NB4 (cell line): ENCODE measurements around the gene ZBTB8OS.
A peak's percentile ranks its signal among the peaks of the same experiment; 100 is the strongest.
"Not testable (repeated sequence)": the region's sequence is repeated elsewhere in the genome, so short reads cannot be mapped to it uniquely, and the experiment has no call there.

ENCODE experiments used
- DNase-seq: peaks from one replicate; pipeline ENCODE4 v3.0.0; 2010; ENCODE audit warnings: low read depth
- H3K4me3 ChIP-seq: one replicate; pipeline ENCODE4 v1.5.1; 2011; ENCODE audit warnings: mild to moderate bottlenecking, low read depth, low read length, moderate library complexity
- CTCF ChIP-seq: IDR thresholded peaks from one replicate; pipeline ENCODE4 v1.5.1; 2012; ENCODE audit warnings: low read depth, low read length
- MAX ChIP-seq: IDR thresholded peaks from 2 replicates; pipeline ENCODE4 v1.6.1; 2011; ENCODE audit warnings: low read depth, low read length
- MYC ChIP-seq: IDR thresholded peaks from 2 replicates; pipeline ENCODE4 v1.6.1; 2011; ENCODE audit warnings: low read depth, low read length
- POLR2A ChIP-seq: IDR thresholded peaks from 2 replicates; pipeline ENCODE4 v1.6.1; 2011; ENCODE audit warnings: mild to moderate bottlenecking; ENCODE audit not compliant: insufficient read length; ENCODE audit errors: extremely low read depth

The ZBTB8OS gene

GRCh38 chr1:32639489-32640075 is 10.8 kb downstream of the ZBTB8OS start:
- no peak for DNase-seq
- H3K4me3 ChIP-seq, result no peak overlapping the region
- TF ChIP-seq POLR2A (no peak), MYC (no peak), MAX (no peak), CTCF (no peak)

GRCh38 chr1:32636914-32637645 is 13.3 kb downstream of the ZBTB8OS start:
- DNase-seq, result peak; percentile 55
- H3K4me3 ChIP-seq, result no peak overlapping the region
- TF ChIP-seq MYC (no peak), POLR2A (no peak), CTCF (no peak), MAX (no peak)

DNA sequence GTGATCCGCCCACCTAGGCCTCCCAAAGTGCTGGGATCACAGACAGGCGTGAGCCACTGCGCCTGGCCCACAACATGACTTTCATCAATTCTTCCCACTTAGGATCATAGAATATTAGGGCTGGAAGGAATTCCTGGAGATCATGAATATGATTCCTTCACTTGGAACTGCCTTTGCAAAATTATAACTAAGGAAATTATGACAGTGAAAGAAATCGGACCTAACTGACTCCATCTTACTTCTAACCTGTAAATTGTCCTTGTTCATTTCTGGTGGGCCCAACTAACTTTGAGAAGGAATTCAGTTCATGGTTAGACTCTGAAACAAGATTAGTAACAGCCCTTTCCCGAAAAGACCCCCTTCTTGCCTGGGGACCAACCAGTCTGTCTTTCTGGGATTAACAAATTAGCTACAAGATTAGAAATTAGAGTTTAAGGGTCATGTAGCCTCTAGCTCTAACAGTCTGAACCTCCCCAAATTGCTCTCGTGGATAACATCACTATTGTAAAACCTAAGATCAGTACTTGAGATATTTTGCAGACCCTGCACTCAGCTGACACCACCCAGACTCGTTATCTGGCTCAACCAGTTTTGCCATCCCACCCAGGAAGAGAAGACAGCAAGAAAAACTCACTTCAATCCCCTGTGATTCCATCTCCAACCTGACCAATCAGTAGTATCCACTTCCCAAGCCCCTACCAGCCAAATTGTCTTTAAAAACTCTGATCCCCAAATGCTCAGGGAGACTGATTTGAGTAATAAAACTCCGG is 14.7 kb downstream of the ZBTB8OS start:
- H3K4me3 ChIP-seq, result no peak overlapping the region
- no peak for DNase-seq
- TF ChIP-seq MYC, result no peak
- no peak for TF ChIP-seq MAX

DNA sequence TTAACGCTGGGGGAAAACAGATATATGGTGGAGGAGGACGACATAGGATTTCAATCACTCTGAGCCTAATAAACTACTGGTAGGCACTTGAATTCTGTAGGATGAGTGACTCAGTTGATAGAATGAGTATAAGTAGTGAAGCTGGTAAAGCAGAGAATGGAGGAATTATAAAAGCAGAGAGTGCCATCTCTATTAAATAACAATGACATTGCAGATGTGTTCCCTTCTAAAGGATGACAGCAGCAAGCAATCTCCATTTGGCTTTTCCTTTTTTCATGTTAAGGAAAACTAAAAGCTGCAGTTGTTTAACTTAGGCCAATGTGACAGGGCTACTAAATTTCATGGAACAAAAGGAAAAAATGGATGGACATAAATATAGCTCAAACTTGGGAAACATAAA is 17.5 kb downstream of the ZBTB8OS start:
- DNase-seq, result no peak
- TF ChIP-seq CTCF (no peak), POLR2A (no peak), MYC (no peak), MAX (no peak)
- no peak overlapping the region for H3K4me3 ChIP-seq

DNA sequence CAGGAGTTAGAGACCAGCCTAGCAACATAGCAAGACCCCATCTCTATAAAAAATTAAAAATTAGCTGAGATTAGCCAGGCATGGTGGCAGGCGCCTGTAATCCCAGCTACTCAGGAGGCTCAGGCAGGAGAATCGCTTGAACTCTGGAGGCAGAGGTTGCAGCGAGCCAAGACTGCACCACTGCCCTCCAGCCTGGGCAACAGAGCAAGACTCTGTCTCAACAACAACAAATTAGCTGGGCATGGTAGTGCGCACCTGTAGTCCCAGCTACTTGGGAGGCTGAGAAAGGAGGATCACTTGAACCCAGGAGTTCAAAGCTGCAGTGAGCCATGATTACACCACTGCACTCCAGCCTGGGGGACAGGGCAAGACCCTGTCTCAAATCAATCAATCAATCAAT is 20.2 kb downstream of the ZBTB8OS start:
- H3K4me3 ChIP-seq, DNase-seq: not testable (repeated sequence)

- TF ChIP-seq POLR2A (no peak), CTCF (no peak), MAX (no peak), MYC (no peak)
- no peak for DNase-seq
- H3K4me3 ChIP-seq, result no peak overlapping the region
Measured at GRCh38 chr1:32627596-32628162, 22.7 kb downstream of the ZBTB8OS start.
